Measurements from ENCODE around the gene NFE2L3. TPM values are rescaled to one million over a fixed set of nuclear protein-coding genes. Genes with fewer than 3 reads are reported as not detected.
"Not testable (repeated sequence)": the region's sequence is repeated elsewhere in the genome, so short reads cannot be mapped to it uniquely, and the experiment has no call there.

NFE2L3 gene, protein sequence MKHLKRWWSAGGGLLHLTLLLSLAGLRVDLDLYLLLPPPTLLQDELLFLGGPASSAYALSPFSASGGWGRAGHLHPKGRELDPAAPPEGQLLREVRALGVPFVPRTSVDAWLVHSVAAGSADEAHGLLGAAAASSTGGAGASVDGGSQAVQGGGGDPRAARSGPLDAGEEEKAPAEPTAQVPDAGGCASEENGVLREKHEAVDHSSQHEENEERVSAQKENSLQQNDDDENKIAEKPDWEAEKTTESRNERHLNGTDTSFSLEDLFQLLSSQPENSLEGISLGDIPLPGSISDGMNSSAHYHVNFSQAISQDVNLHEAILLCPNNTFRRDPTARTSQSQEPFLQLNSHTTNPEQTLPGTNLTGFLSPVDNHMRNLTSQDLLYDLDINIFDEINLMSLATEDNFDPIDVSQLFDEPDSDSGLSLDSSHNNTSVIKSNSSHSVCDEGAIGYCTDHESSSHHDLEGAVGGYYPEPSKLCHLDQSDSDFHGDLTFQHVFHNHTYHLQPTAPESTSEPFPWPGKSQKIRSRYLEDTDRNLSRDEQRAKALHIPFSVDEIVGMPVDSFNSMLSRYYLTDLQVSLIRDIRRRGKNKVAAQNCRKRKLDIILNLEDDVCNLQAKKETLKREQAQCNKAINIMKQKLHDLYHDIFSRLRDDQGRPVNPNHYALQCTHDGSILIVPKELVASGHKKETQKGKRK
- total RNA-seq: 80.3 and 83.6 TPM in 2 replicates

- DNase-seq (ENCODE audit: extremely low read depth, low read depth, low spot score): no peak
Measured at GRCh38 chr7:26151953-26152781, at the start of gene NFE2L3. NFE2L3 (plus strand) TSS chr7:26152198; CDS start chr7:26152499, 301 bp downstream.

DNA sequence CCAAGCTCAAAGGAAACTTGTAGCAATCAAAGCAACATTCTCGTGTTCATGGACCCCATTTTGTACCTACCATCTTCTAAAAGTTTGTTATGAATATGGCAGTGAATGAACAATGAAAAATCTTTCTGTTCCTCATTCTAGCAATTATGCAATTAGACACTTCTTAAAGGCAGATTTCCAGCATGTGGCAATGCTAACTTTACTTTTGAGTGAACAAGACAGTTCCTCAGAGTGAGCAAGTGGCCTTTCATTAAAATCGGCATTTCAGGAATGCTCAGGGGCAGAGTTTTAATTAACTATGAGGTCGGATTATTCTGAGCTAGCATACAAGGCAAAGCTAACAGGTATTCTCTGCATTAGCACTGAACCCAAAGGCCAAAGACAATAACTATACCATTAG, 48.4 kb upstream of the NFE2L3 start:
- no peak for DNase-seq (ENCODE audit: extremely low read depth, low read depth, low spot score)

DNA sequence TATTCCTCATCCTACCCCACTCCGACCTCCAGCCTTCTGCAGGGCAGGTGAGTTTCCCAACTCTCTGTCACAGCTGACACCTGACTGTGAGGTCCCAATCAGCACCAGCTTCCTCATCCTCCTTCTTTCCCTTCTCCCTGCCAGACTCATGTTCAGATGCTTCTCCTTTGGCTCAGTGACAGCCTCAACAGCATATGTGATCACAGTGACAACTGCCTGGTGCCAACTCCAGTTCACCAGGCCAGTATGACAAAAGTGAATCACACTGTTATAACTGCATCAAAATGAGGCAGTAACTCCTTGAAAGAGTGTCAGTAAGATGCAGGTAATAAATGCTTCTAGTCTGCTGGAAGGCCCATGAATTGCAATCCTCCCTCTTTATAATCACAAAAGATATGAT, 46.8 kb upstream of the NFE2L3 start:
- DNase-seq (ENCODE audit: extremely low read depth, low read depth, low spot score): no peak

- no peak for DNase-seq (ENCODE audit: extremely low read depth, low read depth, low spot score)
Measured at GRCh38 chr7:26105931-26106330, 46.1 kb upstream of the NFE2L3 start.

DNA sequence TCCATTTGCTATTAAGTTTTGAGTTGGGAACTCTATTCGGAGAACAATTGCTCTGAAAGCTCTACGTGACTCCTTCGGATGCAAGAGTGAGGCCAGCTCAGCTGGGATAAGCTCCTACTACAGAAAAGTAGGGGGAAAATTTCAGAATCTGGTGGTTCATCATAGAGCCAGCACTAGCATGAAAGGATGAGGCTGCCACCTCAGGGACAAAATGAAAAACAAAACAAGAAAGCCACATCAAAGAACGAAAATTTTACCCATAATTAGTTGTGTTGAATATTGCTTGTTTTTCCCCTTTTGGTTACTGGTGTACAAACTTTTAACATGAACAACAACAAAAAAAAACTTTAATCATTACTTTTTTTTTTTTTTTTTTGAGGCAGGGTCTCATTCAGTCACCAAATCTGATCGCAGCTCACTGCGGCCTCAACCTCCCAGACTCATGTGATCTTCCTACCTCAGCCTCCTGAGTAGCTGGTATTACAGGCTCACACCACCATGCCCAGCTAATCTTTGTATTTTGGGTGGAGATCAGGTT, 39.7 kb upstream of the NFE2L3 start:
- no peak for DNase-seq (ENCODE audit: extremely low read depth, low read depth, low spot score)

GRCh38 chr7:26115650-26116049, 36.3 kb upstream of the NFE2L3 start:
- no peak for DNase-seq (ENCODE audit: extremely low read depth, low read depth, low spot score)

DNA sequence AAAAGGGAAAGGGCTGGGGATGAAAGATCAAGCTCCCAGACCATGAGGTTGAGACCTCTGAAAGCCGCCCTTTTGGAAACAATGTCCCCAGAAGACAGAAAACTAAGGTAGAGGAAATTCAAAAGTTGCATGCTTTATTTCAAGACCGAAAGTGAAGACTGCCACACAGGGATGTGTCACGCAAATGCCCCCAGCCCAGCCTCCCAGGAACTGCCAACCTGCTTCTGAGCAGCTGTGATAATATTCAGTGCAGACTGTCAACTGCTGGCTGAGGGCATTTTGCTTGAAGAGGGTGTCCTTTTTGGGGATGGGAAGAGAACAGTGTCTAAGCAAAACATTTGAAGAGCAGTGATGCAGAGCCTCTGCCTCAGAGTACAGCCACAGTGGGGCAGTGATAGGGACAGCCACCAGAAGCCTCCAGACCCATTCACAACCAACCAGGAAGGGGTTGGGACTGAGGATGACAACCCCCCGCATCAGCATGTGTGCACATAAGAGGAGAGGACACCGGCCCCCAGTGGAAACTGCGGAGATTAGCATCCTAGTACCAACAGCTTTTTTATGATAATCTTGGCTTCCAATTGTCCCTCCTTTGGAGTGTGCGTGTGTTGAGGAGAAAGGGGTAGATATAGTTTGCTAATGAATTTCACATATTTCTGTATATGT, 34.7 kb upstream of the NFE2L3 start:
- no peak for DNase-seq (ENCODE audit: extremely low read depth, low read depth, low spot score)

DNA sequence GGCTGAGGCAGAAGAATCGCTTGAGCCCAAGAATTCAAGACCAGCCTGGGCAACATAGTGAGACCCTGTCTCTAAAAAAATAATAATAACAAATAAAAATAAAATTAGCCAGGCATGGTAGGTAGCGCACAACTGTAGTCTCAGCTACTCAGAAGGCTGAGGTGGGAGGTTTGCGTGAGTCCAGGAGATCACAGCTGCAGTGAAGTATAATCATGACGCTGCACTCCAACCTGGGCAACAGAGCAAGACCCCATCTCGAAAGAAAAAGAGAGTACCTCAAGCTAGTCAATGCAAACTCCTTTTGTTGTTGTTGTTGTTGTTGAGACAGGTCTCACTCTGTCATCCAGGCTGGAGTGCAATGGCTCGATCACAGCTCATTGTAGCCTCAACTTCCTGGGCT, 34.0 kb upstream of the NFE2L3 start:
- DNase-seq (ENCODE audit: extremely low read depth, low read depth, low spot score): no peak

DNA sequence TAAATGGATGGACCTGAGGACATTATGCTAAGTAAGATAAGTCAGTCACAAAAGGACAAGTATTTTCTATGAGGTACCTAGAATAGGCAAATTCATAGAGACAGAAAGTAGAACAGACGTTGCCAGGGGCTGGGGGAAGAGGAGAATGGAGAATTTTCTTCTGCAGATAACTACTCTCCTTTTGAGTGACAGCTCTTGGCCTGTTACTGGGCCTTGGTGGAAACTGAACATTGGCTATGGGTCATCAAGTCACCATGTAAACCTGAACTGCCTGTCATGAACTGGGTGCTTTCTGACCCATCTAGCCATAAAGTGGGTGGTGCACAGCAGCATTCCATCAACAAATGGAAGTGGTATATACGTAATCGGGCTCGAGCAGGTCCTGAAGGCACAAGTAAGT, 29.3 kb upstream of the NFE2L3 start:
- DNase-seq (ENCODE audit: extremely low read depth, low read depth, low spot score): no peak

DNA sequence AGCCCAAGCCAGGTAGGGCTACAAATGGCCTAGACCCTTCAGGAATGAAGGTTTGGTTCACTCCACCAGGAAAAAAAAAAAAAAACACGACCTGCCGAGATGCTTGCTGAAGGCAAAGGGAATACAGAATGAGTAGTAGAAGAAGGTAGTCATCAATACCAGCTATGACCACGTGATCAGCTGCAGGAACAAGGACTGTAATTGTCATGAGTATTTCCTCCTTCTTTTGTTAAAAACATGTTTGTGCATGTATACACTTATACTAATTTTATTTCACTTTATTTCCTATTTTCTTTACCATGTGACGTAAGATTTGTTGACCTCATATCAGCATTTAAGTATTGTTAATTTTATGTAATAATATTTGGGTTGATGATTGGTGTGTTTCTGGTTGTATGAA, 27.2 kb upstream of the NFE2L3 start:
- DNase-seq (ENCODE audit: extremely low read depth, low read depth, low spot score): not testable (repeated sequence)

DNA sequence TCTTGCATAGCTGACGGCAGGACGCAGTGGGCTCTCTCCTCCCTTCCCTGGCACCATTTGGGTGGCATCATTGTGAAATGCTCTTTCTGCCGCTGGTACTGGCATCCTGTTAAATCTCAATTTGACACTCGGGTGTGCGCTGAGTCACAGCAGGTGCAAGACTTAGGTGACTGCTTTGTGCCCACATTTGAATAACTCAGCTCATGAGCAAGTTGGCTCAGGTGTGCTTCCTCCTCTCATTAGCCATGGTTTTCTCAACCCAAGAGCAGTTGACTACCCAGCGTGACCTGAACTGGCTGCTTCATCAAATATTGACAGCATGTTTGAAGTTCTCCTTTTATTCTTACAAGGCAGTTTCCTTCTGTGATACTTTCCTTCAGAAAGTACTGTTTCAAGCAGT, 24.6 kb upstream of the NFE2L3 start:
- DNase-seq (ENCODE audit: extremely low read depth, low read depth, low spot score): no peak

DNA sequence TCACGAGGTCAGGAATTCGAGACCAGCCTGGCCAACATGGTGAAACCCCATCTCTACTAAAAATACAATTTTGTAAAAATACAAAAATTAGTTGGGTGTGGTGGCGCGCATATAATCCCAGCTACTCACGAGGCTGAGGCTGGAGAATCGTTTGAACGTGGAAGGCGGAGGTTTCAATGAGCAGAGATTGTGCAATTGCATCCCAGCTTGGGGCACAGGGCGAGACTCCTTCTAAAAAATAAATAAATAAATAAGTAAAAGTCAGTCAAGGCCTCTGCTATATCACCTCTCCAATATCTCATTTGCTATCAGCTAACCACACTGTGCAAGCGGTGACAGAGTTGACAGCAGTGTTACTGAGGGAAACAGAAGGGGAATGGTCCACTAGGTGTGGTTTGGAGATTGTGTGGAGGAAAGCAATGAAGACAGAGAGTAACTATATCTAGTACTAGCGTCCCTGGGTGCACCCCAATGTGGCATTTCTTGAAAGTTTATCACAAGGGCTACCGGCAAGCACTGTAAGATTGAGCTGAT, 20.9 kb upstream of the NFE2L3 start:
- DNase-seq (ENCODE audit: extremely low read depth, low read depth, low spot score): no peak

DNA sequence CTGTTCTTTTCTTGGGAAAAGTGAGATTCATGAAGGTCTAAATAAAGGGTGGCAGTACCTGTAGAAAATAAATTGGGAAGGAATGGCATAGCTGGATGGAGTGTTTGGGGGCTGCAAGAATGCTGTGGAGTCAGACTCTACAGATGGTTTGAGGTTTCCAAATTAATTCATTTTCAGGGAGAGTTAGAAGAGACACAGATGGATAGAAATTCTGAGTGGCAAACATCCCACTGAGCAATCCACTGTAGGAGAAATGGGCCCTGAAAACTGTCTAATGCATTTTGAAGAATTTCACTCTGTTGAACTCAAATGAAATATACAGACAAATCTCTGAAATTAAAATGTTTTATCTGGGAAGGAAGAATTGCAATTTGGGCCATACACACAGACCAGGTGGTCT, 16.9 kb upstream of the NFE2L3 start:
- DNase-seq (ENCODE audit: extremely low read depth, low read depth, low spot score): no peak

DNA sequence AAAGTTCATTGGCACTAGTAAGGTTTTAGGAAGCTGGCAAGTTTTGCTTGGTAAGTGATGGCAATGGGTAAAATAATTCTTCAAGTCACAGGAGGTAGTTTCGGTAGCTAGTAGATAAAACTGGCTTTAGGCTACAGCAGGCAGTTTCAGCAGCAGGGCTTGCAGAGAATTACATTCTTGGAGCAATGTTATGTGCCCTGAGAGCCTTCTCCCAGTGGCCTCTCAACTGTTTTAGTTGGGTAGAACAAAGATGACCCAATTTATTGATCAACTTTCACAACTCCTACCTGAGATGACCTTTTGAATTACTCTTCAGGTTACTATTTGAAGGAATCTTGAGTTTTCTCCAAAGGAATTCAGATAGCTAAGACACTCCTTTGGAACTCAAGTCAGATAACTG, 16.4 kb upstream of the NFE2L3 start:
- no peak for DNase-seq (ENCODE audit: extremely low read depth, low read depth, low spot score)

DNA sequence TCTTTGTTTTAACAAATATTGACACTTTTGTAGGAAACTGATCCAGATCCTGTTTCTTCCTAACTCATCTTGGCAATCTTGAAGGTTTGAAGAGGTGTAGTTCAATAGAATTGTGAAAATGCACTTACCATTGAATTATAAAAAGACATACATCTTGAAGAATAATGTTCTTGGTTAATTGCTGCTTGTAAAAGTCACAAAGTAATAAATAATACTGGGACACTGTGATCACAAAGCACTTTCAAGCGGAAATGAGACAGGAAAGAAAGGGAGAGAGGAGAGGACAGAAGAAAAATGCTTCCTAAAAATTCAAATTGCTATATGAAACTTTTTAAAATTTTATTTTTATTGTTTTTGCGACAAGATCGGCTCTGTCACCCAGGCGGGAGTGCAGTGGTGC, 15.2 kb upstream of the NFE2L3 start:
- no peak for DNase-seq (ENCODE audit: extremely low read depth, low read depth, low spot score)

DNA sequence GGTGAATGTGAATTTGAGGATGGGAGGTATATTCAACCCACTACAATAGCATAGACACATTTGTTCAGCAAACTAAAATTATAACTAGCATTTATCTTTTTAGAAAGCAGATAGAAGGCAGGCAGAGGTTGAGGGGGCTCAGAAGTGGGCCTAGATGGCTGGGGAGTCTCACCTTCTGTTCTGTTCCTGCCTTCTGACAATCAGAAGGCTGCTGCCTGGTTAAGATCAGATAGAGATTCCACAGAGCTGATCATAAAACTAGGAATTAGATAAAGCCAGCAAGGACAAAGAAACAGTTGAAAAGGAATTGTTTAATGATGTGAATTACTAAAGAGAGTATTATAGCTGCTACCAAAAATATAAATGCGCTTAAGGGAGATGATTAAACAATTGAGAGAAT, 11.6 kb upstream of the NFE2L3 start:
- no peak for DNase-seq (ENCODE audit: extremely low read depth, low read depth, low spot score)

GRCh38 chr7:26141077-26141476, 10.9 kb upstream of the NFE2L3 start:
- DNase-seq (ENCODE audit: extremely low read depth, low read depth, low spot score): no peak

- DNase-seq (ENCODE audit: extremely low read depth, low read depth, low spot score): no peak
Measured at GRCh38 chr7:26143298-26144048, 8.5 kb upstream of the NFE2L3 start.

DNA sequence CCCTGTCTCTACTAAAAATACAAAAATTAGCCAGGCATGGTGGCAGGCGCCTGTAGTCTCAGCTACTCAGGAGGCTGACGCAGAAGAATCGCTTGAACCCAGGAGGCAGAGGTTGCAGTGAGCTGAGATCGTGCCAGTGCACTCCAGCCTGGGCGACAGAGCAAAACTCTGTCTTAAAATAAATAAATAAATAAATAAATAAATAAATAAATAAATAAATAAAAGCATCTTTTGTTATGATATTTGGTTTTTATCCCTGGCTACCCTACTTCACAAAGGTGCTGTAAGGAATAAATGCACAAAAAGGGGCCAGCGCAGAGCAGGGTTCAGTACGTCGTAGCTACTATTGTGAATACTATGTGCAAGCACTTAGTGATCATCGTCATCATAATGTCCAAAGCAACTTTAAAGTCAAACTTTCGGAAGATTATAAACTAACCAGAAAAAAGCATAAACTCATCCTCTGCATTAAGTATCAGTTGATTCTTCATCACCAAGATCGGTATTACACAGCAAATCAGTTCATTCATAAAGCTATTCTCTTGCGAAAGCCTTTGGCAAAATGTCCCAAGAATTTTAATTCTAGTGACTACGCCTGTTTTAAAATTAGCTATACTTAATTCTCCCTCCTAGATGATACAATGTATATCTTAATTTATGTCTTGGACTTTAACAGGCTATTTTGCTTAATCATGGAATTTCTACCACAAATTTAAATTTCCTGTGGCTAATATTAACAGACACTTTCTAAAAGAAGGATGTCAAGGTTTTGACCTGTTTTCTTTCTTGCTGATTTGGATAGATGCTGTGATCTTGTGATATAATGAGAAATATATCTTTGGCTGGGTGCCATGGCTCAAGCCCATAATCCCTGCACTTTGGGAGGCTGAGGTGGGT, 7.6 kb upstream of the NFE2L3 start:
- DNase-seq (ENCODE audit: extremely low read depth, low read depth, low spot score): no peak

All from glomerular endothelial cell (primary cell).